B cell (primary cell): Measurements from ENCODE around the gene SCGB1D1. TPM values are rescaled to one million over a fixed set of nuclear protein-coding genes. Genes with fewer than 3 reads are reported as not detected.

Experiments
- ATAC-seq: fragments of 200-7000 bp; cut with Tn5 transposase; one replicate; pipeline ENCODE4 v1.10.0; 2021; ENCODE audit warnings: low read depth, mild to moderate bottlenecking, moderate number of reproducible peaks, moderate library complexity
- CTCF ChIA-PET: fragments of 350-600 bp; sonication (Branson Sonifier 250); formaldehyde crosslinking; loops from one replicate; lab custom pipeline; 2021; ENCODE audit warnings: antibody characterized with exemption, inconsistent platforms; lab: Charles Lee
- POLR2A ChIA-PET: fragments of 350-600 bp; sonication (Branson Sonifier 250); formaldehyde crosslinking; loops from one replicate; lab custom pipeline; 2021; ENCODE audit warnings: antibody characterized with exemption; lab: Charles Lee
- DNase-seq: peaks from one replicate; pipeline ENCODE4 v3.0.0; 2013
- H2AFZ ChIP-seq: 2 replicates; pipeline ENCODE4 v1.6.1; 2012; ENCODE audit warnings: mild to moderate bottlenecking, low read depth, low read length; ENCODE audit not compliant: insufficient read depth, poor library complexity, severe bottlenecking
- H3K27ac ChIP-seq, 2 donors: 1 replicate in 1 of 2; 2 replicates in 1 of 2; pipeline ENCODE4 v1.5.1; 2012 to 2013; ENCODE audit warnings: low read length in 2 of 2, mild to moderate bottlenecking in 2 of 2, moderate library complexity in 1 of 2
- H3K27me3 ChIP-seq, 4 experiments: fragments of 200-600 bp in 1 of 4; sonication (generic) in 1 of 4; replicated peaks in 1 of 4; 1 replicate in 2 of 4; 2 replicates in 2 of 4; pipeline versions ENCODE4 v1.6.1 to v1.7.0; 2013 to 2016; ENCODE audit warnings: low read length in 3 of 4, mild to moderate bottlenecking in 2 of 4, mixed read lengths in 1 of 4, moderate library complexity in 1 of 4; ENCODE audit not compliant: insufficient read depth in 4 of 4, control insufficient read depth in 3 of 4; ENCODE audit errors: control extremely low read depth in 1 of 4
- H3K36me3 ChIP-seq, 2 experiments: replicated peaks in 1 of 2; 1 replicate in 1 of 2; 2 replicates in 1 of 2; pipeline versions ENCODE4 v1.6.1 to v1.7.1; 2013; ENCODE audit warnings: low read length in 1 of 2; ENCODE audit not compliant: insufficient read depth in 2 of 2, control insufficient read depth in 1 of 2; ENCODE audit errors: control extremely low read depth in 1 of 2, extremely low read depth in 1 of 2
- H3K4me1 ChIP-seq, 2 donors: fragments of 200-600 bp in 1 of 2; sonication (generic) in 1 of 2; 1 replicate in 1 of 2; 2 replicates in 1 of 2; pipeline versions ENCODE4 v1.5.1 to v1.6.1; 2013 to 2017; ENCODE audit warnings: low read length in 2 of 2; ENCODE audit not compliant: control insufficient read depth in 2 of 2, insufficient read depth in 2 of 2
- H3K4me2 ChIP-seq: replicated peaks from 2 replicates; pipeline ENCODE3; 2012; ENCODE audit warnings: mild to moderate bottlenecking, low read depth, low read length; ENCODE audit not compliant: poor library complexity, severe bottlenecking
- H3K4me3 ChIP-seq, 5 experiments: fragments of 200-600 bp in 1 of 5; sonication (generic) in 1 of 5; 1 replicate in 3 of 5; 2 replicates in 2 of 5; pipeline versions ENCODE4 v1.5.1 to v1.7.0; 2011 to 2016; ENCODE audit warnings: low read length in 4 of 5, mild to moderate bottlenecking in 4 of 5, low read depth in 2 of 5, control low read depth in 1 of 5, moderate library complexity in 1 of 5; ENCODE audit not compliant: insufficient read depth in 1 of 5; ENCODE audit errors: control extremely low read depth in 1 of 5, extremely low read depth in 1 of 5
- H3K79me2 ChIP-seq: fragments of 200-600 bp; sonication (generic); one replicate; pipeline ENCODE4 v1.6.0; 2016; ENCODE audit warnings: low read length; ENCODE audit not compliant: control insufficient read depth, insufficient read depth
- H3K9ac ChIP-seq: fragments of 200-600 bp; sonication (generic); 2 replicates; pipeline ENCODE4 v1.6.1; 2017; ENCODE audit warnings: mild to moderate bottlenecking, low read length, moderate library complexity
- H3K9me3 ChIP-seq, 3 donors: one replicate each; pipeline versions ENCODE4 v1.6.1 to v1.7.1; 2013; ENCODE audit warnings: low read length in 2 of 3; ENCODE audit not compliant: control insufficient read depth in 2 of 3, insufficient read depth in 1 of 3; ENCODE audit errors: control extremely low read depth in 1 of 3
- H4K20me1 ChIP-seq: 2 replicates; pipeline ENCODE4 v1.6.0; 2012; ENCODE audit warnings: mild to moderate bottlenecking, low read length; ENCODE audit not compliant: insufficient read depth, control insufficient read depth, poor library complexity, severe bottlenecking
- H3K27ac Mint-ChIP-seq: one replicate; pipeline ENCODE4 v1.8.0; 2021; ENCODE audit warnings: mixed read lengths
- H3K27me3 Mint-ChIP-seq: one replicate; pipeline ENCODE4 v1.8.0; 2021; ENCODE audit warnings: mixed read lengths
- H3K4me1 Mint-ChIP-seq: one replicate; pipeline ENCODE4 v1.8.0; 2021; ENCODE audit warnings: mixed read lengths
- H3K4me3 Mint-ChIP-seq: one replicate; pipeline ENCODE4 v1.8.0; 2021; ENCODE audit warnings: mixed read lengths
- H3K9me3 Mint-ChIP-seq: one replicate; pipeline ENCODE4 v1.8.0; 2022; ENCODE audit warnings: mixed read lengths; ENCODE audit not compliant: insufficient read depth
- EZH2 ChIP-seq: IDR thresholded peaks from 2 replicates; pipeline ENCODE4 v1.6.1; 2012; ENCODE audit warnings: borderline replicate concordance, low read depth, mild to moderate bottlenecking, moderate library complexity, low read length; ENCODE audit not compliant: insufficient read depth, poor library complexity, severe bottlenecking
- WGBS: methylation state at CpG from one replicate; pipeline ENCODE4 v1.1.5; 2013; ENCODE audit warnings: missing lambda C conversion rate; ENCODE audit not compliant: insufficient coverage; 5-methylcytosine and 5-hydroxymethylcytosine counted together
- intact Hi-C: fragments of 100-400 bp; cut with micrococcal nuclease; formaldehyde crosslinking; loops from one replicate; pipeline ENCODE4 v1.10.0; 2022
- polyA plus RNA-seq: library from polyadenylated mRNA; depleted of rRNA; stranded (reverse); fragments of >200 nt; gene quantifications from 2 replicates; pipeline ENCODE4 v1.2.3, GENCODE V29; 2012
- total RNA-seq, 2 donors: library from RNA; stranded (reverse); fragments of 120-200 nt in 1 of 2; gene quantifications; 1 replicate in 1 of 2; 2 replicates in 1 of 2; pipeline versions ENCODE4 v1.2.3 to v1.2.4, GENCODE V29; 2013 to 2022
- TF ChIP-seq, protein P1 (sequence below): fragments of 200-600 bp; IDR thresholded peaks from one replicate; pipeline ENCODE4 v1.8.0; 2022; ENCODE audit warnings: antibody characterized with exemption, mild to moderate bottlenecking

The SCGB1D1 gene
- total and polyA plus RNA-seq, 2 donors (not counting 1 experiment from before 2014, with no cell fraction given): not detected

DNA sequence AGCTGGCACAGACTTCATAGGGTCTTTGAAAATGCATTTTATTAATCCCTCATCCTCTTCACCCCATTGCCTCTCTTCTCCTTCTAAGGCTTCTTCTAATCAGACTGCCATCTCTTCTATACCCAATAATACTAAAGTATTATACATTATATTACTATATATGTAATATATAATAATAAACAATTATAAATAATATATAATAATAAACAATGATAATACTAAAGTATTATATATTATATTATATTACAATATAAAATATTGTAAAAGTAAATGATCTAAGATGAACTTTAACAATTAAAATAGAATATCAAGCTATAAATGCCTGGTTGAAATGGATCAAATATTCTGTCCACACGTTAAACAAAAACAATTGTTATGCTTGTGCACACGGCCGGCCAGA, 31.5 kb downstream of the SCGB1D1 start:
- whole genome bisulfite sequencing: no CpG with 5 or more reads among the region's 3 CpGs
- POLR2A ChIA-PET: no interaction called here

DNA sequence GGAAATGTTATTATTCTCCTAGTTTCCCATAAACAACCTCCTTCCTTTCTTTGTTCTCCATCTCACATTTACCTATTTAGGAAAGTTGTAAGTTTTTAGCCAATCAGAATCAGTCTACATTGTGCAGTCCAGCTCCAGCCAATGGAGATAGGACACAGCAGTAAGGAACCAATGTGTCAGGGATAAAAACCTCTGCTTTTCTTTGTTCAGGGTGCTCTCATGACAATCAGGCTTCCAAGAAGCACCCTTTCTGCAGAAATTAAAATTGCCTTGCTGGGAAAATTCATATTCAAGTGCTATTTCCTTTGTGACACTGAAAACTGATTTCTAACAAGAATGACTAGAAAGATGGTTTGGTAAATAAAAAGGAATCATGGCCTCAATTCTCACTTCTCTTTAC, 33.1 kb downstream of the SCGB1D1 start:
- TF ChIP-seq, protein P1, sequence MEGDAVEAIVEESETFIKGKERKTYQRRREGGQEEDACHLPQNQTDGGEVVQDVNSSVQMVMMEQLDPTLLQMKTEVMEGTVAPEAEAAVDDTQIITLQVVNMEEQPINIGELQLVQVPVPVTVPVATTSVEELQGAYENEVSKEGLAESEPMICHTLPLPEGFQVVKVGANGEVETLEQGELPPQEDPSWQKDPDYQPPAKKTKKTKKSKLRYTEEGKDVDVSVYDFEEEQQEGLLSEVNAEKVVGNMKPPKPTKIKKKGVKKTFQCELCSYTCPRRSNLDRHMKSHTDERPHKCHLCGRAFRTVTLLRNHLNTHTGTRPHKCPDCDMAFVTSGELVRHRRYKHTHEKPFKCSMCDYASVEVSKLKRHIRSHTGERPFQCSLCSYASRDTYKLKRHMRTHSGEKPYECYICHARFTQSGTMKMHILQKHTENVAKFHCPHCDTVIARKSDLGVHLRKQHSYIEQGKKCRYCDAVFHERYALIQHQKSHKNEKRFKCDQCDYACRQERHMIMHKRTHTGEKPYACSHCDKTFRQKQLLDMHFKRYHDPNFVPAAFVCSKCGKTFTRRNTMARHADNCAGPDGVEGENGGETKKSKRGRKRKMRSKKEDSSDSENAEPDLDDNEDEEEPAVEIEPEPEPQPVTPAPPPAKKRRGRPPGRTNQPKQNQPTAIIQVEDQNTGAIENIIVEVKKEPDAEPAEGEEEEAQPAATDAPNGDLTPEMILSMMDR: no peak
- TF ChIP-seq EZH2: no peak
- H3K9me3 Mint-ChIP-seq: peaks cover 16% of the 10 kb centered on the region
- no peak overlapping the region for H3K27ac ChIP-seq
- POLR2A ChIA-PET: no interaction called here
- no peaks in the 10 kb centered on the region for H4K20me1 ChIP-seq
- no peaks in the 10 kb centered on the region for H3K27me3 ChIP-seq
- no peak overlapping the region for H3K4me3 ChIP-seq
- no peak overlapping the region for H3K9ac ChIP-seq
- no peaks in the 10 kb centered on the region for H3K4me1 ChIP-seq
- intact Hi-C loops: no loop called here
- ATAC-seq (no peak), DNase-seq (no peak)
- no peaks in the 10 kb centered on the region for H3K36me3 ChIP-seq
- CTCF ChIA-PET: no interaction called here
- H3K4me1 Mint-ChIP-seq: no peaks in the 10 kb centered on the region
- no peaks in the 10 kb centered on the region for H3K79me2 ChIP-seq
- no peak overlapping the region for H3K4me3 Mint-ChIP-seq
- no peak overlapping the region for H3K4me2 ChIP-seq
- H3K27me3 Mint-ChIP-seq: peaks cover 13% of the 10 kb centered on the region
- H3K27ac Mint-ChIP-seq: no peak overlapping the region
- H3K9me3 ChIP-seq: peaks cover 5 to 27% (median 6%) of the 10 kb centered on the region in 3 donors
- no peak overlapping the region for H2AFZ ChIP-seq

More for the DNA sequence above, 31.5 kb downstream of the SCGB1D1 start:
- Histone ChIP-seq H3K4me3 (no peak overlapping the region), H3K9ac (no peak overlapping the region), H3K79me2 (no peaks in the 10 kb centered on the region), H3K27me3 (no peaks in the 10 kb centered on the region), H3K36me3 (no peaks in the 10 kb centered on the region), H3K27ac (no peak overlapping the region), H3K4me2 (no peak overlapping the region), H3K9me3 (peaks cover 5 to 27% (median 6%) of the 10 kb centered on the region in 3 donors), H4K20me1 (no peaks in the 10 kb centered on the region), H2AFZ (no peak overlapping the region), H3K4me1 (no peaks in the 10 kb centered on the region)
- Mint-ChIP-seq H3K27me3 (peaks cover 21% of the 10 kb centered on the region), H3K4me1 (no peaks in the 10 kb centered on the region), H3K9me3 (peaks cover 16% of the 10 kb centered on the region), H3K27ac (no peak overlapping the region), H3K4me3 (no peak overlapping the region)
- intact Hi-C loops: no loop called here
- TF ChIP-seq, protein P1: no peak
- no peak for TF ChIP-seq EZH2
- no peak for DNase-seq
- CTCF ChIA-PET: no interaction called here
- ATAC-seq: no peak
